Right atrium auricular region (tissue), 2 donors: ENCODE results near the gene DNAJC5. TPM values are rescaled to one million over a fixed set of nuclear protein-coding genes. Genes with fewer than 3 reads are reported as not detected.
A peak's percentile ranks its signal among the peaks of the same experiment; 100 is the strongest.

Source experiments
- DNase-seq: peaks from one replicate; pipeline ENCODE4 v3.0.0-alpha.2; 2019; ENCODE audit warnings: low spot score
- H3K27ac ChIP-seq, 2 donors: fragments of 200-600 bp; sonication (generic); 1 replicate in 1 of 2; 2 replicates in 1 of 2; pipeline ENCODE4 v1.5.1; 2016 to 2019
- H3K27me3 ChIP-seq, 2 donors: fragments of 200-600 bp; sonication (generic); one replicate each; pipeline versions ENCODE4 v1.5.1 to v1.6.0; 2017 to 2019
- H3K36me3 ChIP-seq: fragments of 200-600 bp; sonication (generic); one replicate; pipeline ENCODE4 v1.5.1; 2016
- H3K4me1 ChIP-seq, 2 donors: fragments of 200-600 bp; sonication (generic); one replicate each; pipeline versions ENCODE4 v1.5.1 to v1.6.0; 2017 to 2019
- H3K4me3 ChIP-seq, 2 donors: fragments of 200-600 bp; sonication (generic); 1 replicate in 1 of 2; 2 replicates in 1 of 2; pipeline ENCODE4 v1.5.1; 2017 to 2019; ENCODE audit warnings: mild to moderate bottlenecking in 1 of 2, moderate library complexity in 1 of 2
- H3K9me3 ChIP-seq, 2 donors: fragments of 200-600 bp; sonication (generic); one replicate each; pipeline ENCODE4 v1.5.1; 2019
- total RNA-seq, 2 donors: library from RNA; depleted of rRNA; stranded (reverse); fragments of >200 nt; gene quantifications; one replicate each; pipeline ENCODE4 v1.1.0, GENCODE V29; 2016
- TF ChIP-seq, protein P1 (sequence below), 2 donors: fragments of 200-600 bp; sonication (generic); IDR thresholded peaks; one replicate each; pipeline ENCODE4 v1.5.1; 2019; ENCODE audit warnings: antibody characterized with exemption in 2 of 2

The DNAJC5 gene
- total RNA-seq, 2 donors from 2014 or later, result 41.2 to 43.8 TPM

DNA sequence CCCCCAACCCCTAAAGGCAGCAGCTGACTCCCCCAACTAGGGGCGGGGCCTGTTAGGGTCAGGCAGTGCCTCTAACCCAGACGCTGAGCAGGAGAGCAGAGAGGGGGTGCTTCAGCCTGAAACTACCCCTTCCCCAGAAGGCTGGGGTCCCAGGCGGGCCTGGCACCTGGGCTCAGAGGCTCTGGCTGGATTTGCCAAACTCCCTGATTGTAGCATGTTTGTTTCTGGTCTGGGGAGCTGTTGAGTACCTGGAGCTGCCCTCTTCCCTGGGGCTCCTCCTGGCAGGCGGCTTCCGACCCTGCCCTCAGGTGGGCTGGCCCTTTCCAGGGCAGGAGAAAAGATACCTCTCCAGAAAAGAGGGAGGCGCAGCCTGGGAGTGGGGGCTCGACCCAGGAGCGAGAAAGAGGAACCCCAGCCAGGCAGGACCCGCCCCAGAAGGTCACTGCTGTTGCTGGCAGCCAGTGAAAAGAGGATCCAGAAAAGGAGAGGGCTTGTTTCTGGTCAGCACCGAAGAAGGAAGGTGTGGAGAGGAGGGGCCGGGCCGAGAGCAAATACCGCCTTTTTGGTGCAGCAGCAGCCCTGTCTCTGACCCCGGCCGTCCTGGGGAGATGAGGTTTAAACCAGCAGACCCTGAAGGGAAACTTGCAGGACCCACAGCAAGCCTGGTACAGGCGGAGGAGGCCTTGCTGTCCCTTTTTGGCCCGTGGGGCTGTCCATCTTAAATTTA, 34.4 kb upstream of the DNAJC5 start:
- Histone ChIP-seq H3K4me3 (no peak overlapping the region), H3K27ac (no peak overlapping the region), H3K27me3 (no peaks in the 10 kb centered on the region), H3K36me3 (peaks cover 8% of the 10 kb centered on the region), H3K9me3 (no peaks in the 10 kb centered on the region), H3K4me1 (peaks cover 0 to 49% of the 10 kb centered on the region in 2 donors)
- TF ChIP-seq, protein P1, sequence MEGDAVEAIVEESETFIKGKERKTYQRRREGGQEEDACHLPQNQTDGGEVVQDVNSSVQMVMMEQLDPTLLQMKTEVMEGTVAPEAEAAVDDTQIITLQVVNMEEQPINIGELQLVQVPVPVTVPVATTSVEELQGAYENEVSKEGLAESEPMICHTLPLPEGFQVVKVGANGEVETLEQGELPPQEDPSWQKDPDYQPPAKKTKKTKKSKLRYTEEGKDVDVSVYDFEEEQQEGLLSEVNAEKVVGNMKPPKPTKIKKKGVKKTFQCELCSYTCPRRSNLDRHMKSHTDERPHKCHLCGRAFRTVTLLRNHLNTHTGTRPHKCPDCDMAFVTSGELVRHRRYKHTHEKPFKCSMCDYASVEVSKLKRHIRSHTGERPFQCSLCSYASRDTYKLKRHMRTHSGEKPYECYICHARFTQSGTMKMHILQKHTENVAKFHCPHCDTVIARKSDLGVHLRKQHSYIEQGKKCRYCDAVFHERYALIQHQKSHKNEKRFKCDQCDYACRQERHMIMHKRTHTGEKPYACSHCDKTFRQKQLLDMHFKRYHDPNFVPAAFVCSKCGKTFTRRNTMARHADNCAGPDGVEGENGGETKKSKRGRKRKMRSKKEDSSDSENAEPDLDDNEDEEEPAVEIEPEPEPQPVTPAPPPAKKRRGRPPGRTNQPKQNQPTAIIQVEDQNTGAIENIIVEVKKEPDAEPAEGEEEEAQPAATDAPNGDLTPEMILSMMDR (IDR thresholded peaks at IDR 0.05), result no peak
- DNase-seq, result no peak

DNA sequence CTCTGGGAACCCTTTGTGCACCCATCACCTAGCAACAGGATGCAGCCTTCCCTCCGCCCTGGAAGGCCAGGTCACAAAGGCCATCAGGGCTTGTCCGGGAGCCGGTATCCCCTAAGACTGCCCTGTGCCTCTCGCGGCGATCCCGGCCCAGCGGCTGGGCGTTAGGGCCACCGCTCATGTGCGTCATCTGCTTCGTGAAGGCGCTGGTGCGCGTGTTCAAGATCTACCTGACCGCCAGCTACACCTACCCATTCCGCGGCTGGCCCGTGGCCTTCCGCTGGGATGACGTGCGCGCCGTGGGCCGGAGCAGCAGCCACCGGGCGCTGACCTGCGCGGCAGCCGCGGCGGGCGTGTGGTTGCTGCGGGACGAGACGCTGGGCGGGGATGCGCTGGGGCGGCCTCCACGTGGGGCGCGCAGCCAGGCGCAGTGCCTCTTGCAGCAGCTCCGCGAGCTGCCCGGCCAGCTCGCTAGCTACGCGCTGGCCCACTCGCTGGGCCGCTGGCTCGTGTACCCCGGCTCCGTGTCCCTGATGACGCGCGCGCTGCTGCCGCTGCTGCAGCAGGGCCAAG, 33.5 kb upstream of the DNAJC5 start, which contains the start of gene ABHD16B:
Gene ABHD16B, plus strand, starts transcription at position 134 of the 570 bp plus-strand sequence. Its CDS starts 43 bp downstream, at position 177.
- peaks cover 0 to 50% of the 10 kb centered on the region in 2 donors for H3K4me1 ChIP-seq
- H3K4me3 ChIP-seq, result no peak within 1 kb of the TSS
- H3K27ac ChIP-seq, result no peak within 1 kb of the TSS
- TF ChIP-seq, protein P1 (IDR thresholded peaks at IDR 0.05), result no peak
- H3K9me3 ChIP-seq, result no peaks in the 10 kb centered on the region
- peaks cover 8% of the 10 kb centered on the region for H3K36me3 ChIP-seq
- DNase-seq, result no peak
- H3K27me3 ChIP-seq, result no peaks in the 10 kb centered on the region

DNA sequence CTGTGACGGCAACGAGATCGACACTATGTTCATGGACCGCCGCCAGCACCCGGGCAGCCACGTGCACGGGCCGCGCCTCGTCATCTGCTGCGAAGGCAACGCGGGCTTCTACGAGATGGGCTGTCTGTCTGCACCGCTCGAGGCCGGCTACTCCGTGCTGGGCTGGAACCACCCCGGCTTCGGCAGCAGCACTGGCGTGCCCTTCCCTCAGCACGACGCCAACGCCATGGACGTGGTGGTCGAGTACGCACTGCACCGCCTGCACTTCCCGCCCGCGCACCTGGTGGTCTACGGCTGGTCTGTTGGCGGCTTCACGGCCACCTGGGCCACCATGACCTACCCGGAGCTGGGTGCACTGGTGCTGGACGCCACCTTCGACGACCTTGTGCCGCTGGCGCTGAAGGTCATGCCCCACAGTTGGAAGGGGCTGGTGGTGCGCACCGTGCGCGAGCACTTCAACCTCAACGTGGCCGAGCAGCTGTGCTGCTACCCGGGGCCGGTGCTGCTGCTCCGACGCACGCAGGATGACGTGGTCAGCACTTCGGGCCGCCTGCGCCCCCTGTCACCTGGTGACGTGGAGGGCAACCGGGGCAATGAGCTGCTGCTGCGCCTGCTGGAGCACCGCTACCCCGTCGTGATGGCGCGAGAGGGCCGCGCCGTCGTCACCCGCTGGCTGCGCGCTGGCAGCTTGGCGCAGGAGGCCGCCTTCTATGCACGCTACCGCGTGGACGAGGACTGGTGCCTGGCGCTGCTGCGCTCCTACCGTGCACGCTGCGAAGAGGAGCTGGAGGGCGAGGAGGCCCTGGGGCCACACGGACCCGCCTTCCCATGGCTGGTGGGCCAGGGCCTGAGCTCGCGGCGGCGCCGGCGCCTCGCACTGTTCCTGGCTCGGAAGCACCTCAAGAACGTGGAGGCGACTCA, 32.7 kb upstream of the DNAJC5 start:
- no peak for DNase-seq
- H3K27ac ChIP-seq, result no peak overlapping the region
- H3K4me3 ChIP-seq, result no peak overlapping the region
- no peaks in the 10 kb centered on the region for H3K9me3 ChIP-seq
- TF ChIP-seq, protein P1 (IDR thresholded peaks at IDR 0.05), result no peak
- peaks cover 0 to 51% of the 10 kb centered on the region in 2 donors for H3K4me1 ChIP-seq
- H3K27me3 ChIP-seq, result no peaks in the 10 kb centered on the region
- H3K36me3 ChIP-seq, result peaks cover 8% of the 10 kb centered on the region

DNA sequence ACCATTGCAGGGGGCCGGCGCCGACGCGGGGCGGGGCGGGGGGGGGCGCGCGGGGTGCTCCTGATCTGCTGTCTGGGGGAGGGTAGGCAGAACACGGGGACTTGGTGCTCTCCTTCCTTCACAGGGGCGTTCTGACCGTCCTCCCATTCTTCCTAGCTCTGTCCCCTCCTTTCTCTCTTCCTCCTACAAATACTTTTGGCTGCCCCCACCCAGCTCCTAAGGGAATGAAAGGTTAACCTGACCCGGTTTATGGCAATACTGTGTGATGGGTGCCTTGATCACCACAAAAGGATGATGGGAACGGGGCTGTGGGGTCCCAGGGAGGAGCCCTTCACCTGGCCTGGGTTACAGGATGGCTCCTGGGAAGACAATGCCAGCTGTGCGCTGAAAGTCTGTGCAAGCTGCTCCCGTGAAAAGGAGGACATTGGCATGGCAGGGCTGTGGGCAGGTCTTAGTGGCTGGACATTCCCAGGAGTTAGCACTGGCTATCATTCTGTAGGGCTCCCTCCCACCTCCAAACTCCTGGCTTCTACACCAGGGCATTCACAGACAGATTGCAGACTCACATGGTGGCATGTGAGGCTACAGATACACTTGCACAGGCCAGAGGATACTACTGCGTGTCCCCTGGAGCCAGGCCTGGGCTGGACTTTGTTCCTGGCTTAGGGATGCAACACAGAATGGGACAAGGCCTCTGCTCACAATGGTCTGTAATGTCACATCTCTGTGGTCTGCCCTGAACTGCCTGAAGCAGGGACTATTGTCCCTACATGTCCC, 31.7 kb upstream of the DNAJC5 start:
- Histone ChIP-seq H3K36me3 (peaks cover 9% of the 10 kb centered on the region), H3K4me3 (peak overlapping the region in 1 of 2 donors; percentile 79), H3K9me3 (no peaks in the 10 kb centered on the region), H3K27ac (peak overlapping the region; percentile 89 to 97), H3K4me1 (peaks cover 0 to 42% of the 10 kb centered on the region in 2 donors), H3K27me3 (no peaks in the 10 kb centered on the region)
- TF ChIP-seq, protein P1 (IDR thresholded peaks at IDR 0.05), result no peak
- DNase-seq, result no peak
